ENCODE data around the gene SPCS2.

DNA sequence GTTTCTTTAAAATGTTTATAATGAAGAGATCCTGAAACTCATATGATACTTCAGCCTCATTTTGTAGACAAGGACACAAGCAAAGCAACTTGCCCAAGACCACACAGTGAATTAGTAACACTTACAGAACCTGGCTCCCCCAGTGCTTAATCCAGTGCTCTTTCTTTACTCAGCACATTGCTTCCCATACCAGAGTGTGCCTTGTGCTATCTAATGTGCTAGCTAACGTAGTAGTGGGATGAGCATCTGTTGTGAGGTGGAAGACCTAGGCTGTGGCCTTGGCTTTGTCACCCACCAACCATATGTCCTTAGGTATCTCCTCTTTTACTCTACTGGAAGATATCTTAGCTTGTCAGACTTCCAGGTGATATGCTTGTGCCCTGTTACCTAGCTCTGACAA is 5.1 kb downstream of the SPCS2 start:
- no peak for TF ChIP-seq POLR2AphosphoS5 (IDR thresholded peaks at IDR 0.05)
- TF ChIP-seq, protein P1, sequence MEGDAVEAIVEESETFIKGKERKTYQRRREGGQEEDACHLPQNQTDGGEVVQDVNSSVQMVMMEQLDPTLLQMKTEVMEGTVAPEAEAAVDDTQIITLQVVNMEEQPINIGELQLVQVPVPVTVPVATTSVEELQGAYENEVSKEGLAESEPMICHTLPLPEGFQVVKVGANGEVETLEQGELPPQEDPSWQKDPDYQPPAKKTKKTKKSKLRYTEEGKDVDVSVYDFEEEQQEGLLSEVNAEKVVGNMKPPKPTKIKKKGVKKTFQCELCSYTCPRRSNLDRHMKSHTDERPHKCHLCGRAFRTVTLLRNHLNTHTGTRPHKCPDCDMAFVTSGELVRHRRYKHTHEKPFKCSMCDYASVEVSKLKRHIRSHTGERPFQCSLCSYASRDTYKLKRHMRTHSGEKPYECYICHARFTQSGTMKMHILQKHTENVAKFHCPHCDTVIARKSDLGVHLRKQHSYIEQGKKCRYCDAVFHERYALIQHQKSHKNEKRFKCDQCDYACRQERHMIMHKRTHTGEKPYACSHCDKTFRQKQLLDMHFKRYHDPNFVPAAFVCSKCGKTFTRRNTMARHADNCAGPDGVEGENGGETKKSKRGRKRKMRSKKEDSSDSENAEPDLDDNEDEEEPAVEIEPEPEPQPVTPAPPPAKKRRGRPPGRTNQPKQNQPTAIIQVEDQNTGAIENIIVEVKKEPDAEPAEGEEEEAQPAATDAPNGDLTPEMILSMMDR (IDR thresholded peaks at IDR 0.05 in 8 of 11, conservative IDR thresholded peaks at IDR 0.05 in 3 of 11): no peak
